ENCODE measurements around the gene KRT24. TPM values are rescaled to one million over a fixed set of nuclear protein-coding genes. Genes with fewer than 3 reads are reported as not detected.

Gene KRT24
- total and polyA plus RNA-seq, 8 donors: not detected

DNA sequence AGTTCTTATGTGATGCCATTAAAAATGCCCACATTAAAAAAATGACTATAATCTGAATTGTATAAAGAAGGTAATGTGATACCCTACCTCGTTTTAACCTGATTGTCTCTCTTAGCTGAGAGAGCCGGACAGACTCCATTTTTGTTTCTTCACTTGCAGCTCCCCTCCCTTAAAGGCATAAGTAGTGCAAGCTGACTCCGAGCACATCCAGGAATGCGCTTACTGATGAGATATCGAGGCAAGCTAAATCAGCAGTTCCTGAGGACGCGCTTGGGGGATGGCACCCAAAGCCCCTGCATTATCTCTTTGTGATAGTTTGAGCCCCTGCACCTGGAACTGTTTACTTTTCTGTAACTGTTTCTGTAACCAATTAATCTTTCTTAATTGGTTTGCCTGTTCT is 6.3 kb downstream of the KRT24 start:
- Histone ChIP-seq H3K27ac (no peak overlapping the region), H3K4me1 (peaks cover 5 to 8% of the 10 kb centered on the region in 2 donors), H3K36me3 (no peaks in the 10 kb centered on the region), H3K27me3 (peaks cover 0 to 6% of the 10 kb centered on the region in 2 donors), H3K9me3 (no peaks in the 10 kb centered on the region), H3K4me3 (no peak overlapping the region)
- ATAC-seq (no peak), DNase-seq (no peak)
- TF ChIP-seq, protein P1, sequence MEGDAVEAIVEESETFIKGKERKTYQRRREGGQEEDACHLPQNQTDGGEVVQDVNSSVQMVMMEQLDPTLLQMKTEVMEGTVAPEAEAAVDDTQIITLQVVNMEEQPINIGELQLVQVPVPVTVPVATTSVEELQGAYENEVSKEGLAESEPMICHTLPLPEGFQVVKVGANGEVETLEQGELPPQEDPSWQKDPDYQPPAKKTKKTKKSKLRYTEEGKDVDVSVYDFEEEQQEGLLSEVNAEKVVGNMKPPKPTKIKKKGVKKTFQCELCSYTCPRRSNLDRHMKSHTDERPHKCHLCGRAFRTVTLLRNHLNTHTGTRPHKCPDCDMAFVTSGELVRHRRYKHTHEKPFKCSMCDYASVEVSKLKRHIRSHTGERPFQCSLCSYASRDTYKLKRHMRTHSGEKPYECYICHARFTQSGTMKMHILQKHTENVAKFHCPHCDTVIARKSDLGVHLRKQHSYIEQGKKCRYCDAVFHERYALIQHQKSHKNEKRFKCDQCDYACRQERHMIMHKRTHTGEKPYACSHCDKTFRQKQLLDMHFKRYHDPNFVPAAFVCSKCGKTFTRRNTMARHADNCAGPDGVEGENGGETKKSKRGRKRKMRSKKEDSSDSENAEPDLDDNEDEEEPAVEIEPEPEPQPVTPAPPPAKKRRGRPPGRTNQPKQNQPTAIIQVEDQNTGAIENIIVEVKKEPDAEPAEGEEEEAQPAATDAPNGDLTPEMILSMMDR (IDR thresholded peaks at IDR 0.05): no peak
- intact Hi-C loops (cut with DNase I): no loop called here

DNA sequence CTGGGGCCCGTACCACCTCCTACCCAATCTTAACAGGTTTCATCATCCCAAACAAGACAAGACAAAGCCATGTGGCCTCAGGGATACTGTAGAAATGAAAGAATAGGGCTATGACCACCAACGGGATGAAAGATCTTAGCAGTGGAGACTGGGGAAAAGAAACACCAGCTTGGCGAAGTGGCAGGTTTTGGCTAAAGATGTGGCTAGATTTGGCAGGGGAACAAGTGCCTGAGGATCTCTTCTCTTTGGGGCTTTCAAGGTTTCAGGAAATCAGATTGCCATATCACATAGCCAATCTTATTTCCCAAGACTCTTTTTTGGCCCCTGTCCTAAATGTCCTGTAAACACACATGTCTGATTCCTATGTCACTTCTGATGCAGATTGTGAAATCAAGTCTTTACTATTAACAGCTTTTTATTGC is 6.9 kb downstream of the KRT24 start:
- Histone ChIP-seq H3K4me1 (peaks cover 5 to 8% of the 10 kb centered on the region in 2 donors), H3K9me3 (no peaks in the 10 kb centered on the region), H3K27me3 (peaks cover 0 to 6% of the 10 kb centered on the region in 2 donors), H3K27ac (peak overlapping the region in 1 of 2 donors; percentile 14), H3K4me3 (no peak overlapping the region), H3K36me3 (no peaks in the 10 kb centered on the region)
- TF ChIP-seq, protein P1 (IDR thresholded peaks at IDR 0.05): no peak
- peak; percentile 44 for ATAC-seq
- no peak for DNase-seq
- intact Hi-C loops (cut with DNase I): no loop called here

DNA sequence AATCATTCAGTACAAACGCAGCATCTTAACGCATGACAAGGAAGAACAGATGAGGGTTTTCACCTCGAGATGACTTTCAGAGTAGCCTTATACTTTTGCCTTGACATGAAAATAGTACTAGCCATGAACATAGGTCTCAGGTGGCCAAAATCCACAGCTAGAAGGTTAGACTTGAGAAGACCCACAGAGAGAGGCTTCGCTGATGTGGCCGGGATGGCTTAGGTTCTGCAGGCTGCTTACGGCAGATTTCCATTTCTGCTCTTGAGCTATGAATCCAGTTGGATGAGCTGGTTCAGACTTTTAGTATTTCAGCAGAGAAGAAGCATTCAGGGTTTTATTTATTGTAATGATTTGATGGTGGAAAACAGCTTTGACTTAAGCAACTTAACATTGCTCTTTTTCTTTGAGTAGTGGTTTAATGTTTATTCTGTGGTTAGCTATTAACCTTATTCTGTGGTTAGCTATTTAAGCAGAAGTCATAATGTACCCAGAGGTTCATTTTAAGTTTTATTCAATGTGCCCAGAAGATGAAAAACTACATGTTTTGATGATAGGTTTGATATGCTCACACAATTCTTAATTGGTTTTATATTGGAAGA is 7.6 kb downstream of the KRT24 start:
- TF ChIP-seq, protein P1 (IDR thresholded peaks at IDR 0.05): no peak
- no peaks in the 10 kb centered on the region for H3K9me3 ChIP-seq
- no peak for DNase-seq
- no peaks in the 10 kb centered on the region for H3K36me3 ChIP-seq
- no peak overlapping the region for H3K27ac ChIP-seq
- intact Hi-C loops (cut with DNase I): no loop called here
- peaks cover 5 to 8% of the 10 kb centered on the region in 2 donors for H3K4me1 ChIP-seq
- peaks cover 0 to 6% of the 10 kb centered on the region in 2 donors for H3K27me3 ChIP-seq
- peak; percentile 83 for ATAC-seq
- H3K4me3 ChIP-seq: no peak overlapping the region

DNA sequence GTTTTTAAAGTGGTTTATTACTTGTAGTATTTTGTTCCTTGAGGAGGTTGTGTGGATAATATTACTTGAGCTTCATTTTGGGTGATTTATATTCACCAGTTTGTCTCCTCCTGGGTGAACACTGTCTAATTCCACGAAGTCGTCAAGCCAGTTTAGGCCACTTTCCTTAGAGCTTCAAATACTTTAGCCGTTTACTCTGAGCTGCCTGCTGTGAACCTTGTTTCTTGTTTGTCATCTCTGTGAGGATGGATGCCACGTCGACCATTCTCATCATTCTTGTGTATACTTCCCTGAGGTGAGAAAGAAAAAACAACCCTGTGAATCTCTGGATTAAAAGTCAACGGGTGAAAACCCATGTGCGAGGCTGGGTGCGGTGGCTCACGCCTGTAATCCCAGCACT is 9.0 kb downstream of the KRT24 start:
- H3K9me3 ChIP-seq: no peaks in the 10 kb centered on the region
- no peaks in the 10 kb centered on the region for H3K36me3 ChIP-seq
- peaks cover 5 to 8% of the 10 kb centered on the region in 2 donors for H3K4me1 ChIP-seq
- no peak for DNase-seq
- H3K27me3 ChIP-seq: peaks cover 0 to 6% of the 10 kb centered on the region in 2 donors
- intact Hi-C loops (cut with DNase I): no loop called here
- no peak overlapping the region for H3K27ac ChIP-seq
- no peak overlapping the region for H3K4me3 ChIP-seq
- ATAC-seq: peak; percentile 44
- TF ChIP-seq, protein P1 (IDR thresholded peaks at IDR 0.05): no peak

DNA sequence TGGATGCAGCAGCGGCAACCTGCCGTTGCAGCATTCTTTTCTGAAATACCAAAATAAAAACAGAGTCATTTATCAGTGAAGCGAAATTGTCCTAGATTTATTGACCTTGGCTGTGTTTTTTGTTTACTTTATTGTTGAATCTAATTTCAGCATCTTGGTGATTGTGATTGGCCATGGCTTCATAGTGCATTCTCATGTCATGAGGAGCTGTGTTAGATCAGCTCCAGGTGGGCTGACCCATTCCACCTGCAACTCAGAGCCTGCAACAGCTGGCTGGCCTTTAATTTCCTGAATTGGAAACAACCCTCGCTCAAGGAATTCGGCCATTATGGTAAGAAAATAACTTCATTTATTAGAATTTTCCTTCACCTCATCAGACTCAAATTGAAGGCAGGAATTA is 16.4 kb downstream of the KRT24 start:
- TF ChIP-seq, protein P1 (IDR thresholded peaks at IDR 0.05): no peak
- Histone ChIP-seq H3K4me1 (no peaks in the 10 kb centered on the region), H3K4me3 (no peak overlapping the region), H3K36me3 (no peaks in the 10 kb centered on the region), H3K9me3 (no peaks in the 10 kb centered on the region), H3K27me3 (no peaks in the 10 kb centered on the region), H3K27ac (no peak overlapping the region)
- ATAC-seq (no peak), DNase-seq (no peak)
- intact Hi-C loops (cut with DNase I): no loop called here
